ENCODE data around the gene LRRC49.
A peak's percentile ranks its signal among the peaks of the same experiment; 100 is the strongest.
"Not testable (repeated sequence)": the region's sequence is repeated elsewhere in the genome, so short reads cannot be mapped to it uniquely, and the experiment has no call there.

The LRRC49 gene

DNA sequence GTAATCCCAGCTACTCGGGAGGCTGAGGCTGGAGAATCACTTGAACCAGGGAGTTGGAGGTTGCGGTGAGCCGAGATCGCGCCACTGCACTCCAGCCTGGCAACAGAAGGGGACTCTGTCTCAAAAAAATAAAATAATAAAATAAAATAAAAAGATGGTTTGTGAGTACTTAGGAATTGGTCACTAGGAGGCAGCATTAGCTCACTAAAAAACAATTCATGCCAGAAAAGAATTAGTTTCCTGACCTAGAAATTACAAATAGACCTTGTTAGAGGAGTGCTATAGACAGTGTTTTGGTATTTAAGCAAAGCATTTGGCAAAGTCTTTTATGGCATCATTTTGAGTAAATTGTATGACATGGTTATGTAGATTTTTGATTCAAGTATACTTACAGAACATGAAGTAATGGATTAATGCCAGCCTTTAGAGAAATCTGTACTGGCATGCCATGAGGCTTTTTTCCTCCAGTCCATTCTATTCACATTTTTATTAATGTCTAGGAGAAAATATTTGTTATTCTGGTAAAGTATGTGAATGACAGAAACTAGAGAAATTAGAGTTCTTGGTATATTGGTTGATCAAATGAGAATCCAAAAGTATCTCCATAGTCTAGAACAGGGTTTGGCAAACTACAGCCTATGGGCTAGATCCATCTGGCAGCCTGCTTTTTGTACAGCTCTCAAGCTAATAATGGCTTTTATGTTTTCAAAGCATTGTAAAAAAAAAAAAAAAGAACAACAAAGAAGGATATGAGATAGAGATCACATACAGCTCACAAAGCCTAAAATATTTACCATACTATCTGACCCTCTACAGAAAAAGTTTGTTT lies 81.6 kb downstream of the LRRC49 start:
- DNase-seq (ENCODE audit: low spot score): peak; percentile 19

GRCh38 chr15:70976851-70977250 lies 84.2 kb downstream of the LRRC49 start:
- DNase-seq (ENCODE audit: low spot score): no peak

- no peak for DNase-seq (ENCODE audit: low spot score)
Observed at GRCh38 chr15:70995383-70995970, 102.9 kb downstream of the LRRC49 start.

- no peak for DNase-seq (ENCODE audit: low spot score)
Observed at GRCh38 chr15:70998319-70998718, 105.7 kb downstream of the LRRC49 start.

DNA sequence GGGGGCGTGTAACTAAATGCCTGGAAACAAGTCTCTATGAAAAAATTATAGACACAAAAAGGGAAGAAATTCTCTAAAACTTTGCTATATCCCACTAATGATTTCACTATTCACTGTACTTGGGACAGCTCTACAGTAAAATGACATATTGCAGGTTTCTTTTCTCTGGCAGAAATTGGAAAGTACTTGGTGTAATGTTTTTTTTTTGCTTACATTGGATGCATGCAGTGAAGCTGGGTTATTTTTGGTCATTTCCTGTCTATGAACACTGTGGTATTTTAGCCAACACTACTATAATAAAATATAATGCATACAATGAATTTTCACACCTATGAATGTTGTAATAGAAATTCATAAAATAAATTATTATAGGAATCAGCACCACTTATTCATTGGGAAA lies 109.7 kb downstream of the LRRC49 start:
- DNase-seq (ENCODE audit: low spot score): no peak

DNA sequence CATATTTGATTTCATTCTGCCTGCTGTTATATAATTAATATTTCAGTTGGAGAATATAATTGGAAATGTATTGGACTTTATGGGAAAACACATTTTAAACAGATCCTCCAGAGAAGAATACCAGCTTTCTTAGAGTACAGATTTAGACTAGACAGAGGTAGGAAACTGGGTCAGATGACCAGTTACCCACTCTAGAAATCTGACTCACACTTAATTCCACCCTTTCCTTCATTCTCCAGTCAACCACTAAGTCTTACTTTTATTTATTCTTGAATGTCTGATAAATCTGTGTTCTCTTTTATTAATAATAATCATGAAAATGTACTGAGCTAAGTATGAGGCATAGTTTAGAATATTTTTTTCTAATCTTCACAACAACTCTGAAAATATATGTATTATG lies 110.7 kb downstream of the LRRC49 start:
- DNase-seq (ENCODE audit: low spot score): peak; percentile 21

GRCh38 chr15:71004506-71004905 lies 111.9 kb downstream of the LRRC49 start:
- DNase-seq (ENCODE audit: low spot score): not testable (repeated sequence)

DNA sequence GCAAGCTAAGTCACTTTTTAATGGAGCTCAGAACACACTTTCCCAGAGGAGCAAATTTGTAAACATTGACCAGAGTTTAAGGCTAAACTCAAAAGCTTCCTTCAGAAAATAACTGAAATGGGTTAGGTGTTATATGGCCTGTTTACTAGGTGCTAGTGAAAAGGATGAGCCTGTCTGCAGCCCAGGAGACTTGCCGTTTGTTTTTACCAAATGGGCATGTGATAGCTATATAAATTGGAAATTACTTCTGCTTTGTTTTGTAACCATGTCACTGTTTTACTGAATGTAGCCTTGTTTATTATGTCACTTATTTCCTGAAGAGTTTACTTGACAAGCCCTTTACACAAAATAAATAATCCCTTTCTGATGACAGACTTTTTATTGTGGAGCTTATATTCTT lies 113.3 kb downstream of the LRRC49 start:
- DNase-seq (ENCODE audit: low spot score): no peak

- no peak for DNase-seq (ENCODE audit: low spot score)
Observed at GRCh38 chr15:71008250-71008870, 115.7 kb downstream of the LRRC49 start.

- DNase-seq (ENCODE audit: low spot score): no peak
Observed at GRCh38 chr15:71010472-71010871, 117.8 kb downstream of the LRRC49 start.

- DNase-seq (ENCODE audit: low spot score): no peak
Observed at GRCh38 chr15:71010997-71011396, 118.4 kb downstream of the LRRC49 start.

- peak; percentile 39 for DNase-seq (ENCODE audit: low spot score)
Observed at GRCh38 chr15:71011503-71012155, 119.0 kb downstream of the LRRC49 start.

GRCh38 chr15:71013446-71013845 lies 120.8 kb downstream of the LRRC49 start:
- no peak for DNase-seq (ENCODE audit: low spot score)

DNA sequence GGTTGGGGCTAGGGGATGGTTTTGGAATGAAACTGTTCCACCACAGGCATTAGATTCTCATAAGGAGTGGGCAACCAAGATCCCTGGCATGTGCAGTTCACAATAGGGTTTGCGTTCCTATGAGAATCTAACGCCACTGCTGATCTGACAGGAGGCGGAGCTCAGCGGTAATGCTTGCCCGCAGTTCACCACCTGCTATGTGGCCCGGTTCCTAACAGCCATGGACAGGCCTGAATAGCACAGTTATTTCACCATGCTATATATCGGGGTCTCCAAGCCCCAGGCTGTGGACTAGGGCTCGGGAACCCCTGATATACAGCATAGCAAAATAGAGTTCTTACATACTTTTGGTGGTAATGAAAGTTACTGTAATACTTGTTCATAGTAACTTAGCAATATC lies 122.7 kb downstream of the LRRC49 start:
- no peak for DNase-seq (ENCODE audit: low spot score)

GRCh38 chr15:71031232-71031631 lies 138.6 kb downstream of the LRRC49 start:
- not testable (repeated sequence) for DNase-seq (ENCODE audit: low spot score)

DNA sequence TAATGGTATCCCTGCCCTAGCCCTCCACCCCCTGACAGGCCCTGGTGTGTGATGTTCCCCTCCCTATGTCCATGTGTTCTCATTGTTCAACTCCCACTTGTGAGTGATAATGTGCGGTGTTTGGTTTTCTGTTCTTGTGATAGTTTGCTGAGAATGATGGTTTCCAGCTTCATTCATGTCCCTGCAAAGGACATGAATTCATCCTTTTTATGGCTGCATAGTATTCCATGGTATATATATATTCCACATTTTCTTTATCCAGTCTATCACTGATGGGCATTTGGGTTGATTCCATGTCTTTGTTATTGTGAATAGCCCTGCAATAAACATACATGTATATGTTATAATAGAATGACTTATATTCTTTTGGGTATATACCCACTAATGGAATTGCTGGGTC lies 142.9 kb downstream of the LRRC49 start:
- not testable (repeated sequence) for DNase-seq (ENCODE audit: low spot score)

GRCh38 chr15:71042356-71042922 lies 149.8 kb downstream of the LRRC49 start:
- DNase-seq (ENCODE audit: low spot score): no peak

DNA sequence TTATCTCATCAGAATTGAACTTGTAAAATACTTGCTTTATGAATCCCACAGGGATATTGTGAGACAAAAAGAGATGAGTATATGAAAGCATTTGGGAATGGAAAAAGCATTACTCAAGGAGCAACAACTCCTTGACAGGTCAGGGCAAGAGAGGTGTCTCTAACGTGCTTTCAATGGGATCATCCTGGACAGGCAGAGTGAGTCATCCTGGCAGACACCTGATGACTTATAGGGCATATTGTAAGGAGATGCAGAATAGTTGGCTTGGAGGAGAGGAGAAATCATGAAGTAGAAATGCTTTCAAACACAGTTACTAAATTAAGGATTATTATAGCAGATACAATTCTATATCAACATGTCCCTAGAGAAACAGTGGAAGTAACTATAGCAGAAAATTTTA lies 150.7 kb downstream of the LRRC49 start:
- no peak for DNase-seq (ENCODE audit: low spot score)

DNA sequence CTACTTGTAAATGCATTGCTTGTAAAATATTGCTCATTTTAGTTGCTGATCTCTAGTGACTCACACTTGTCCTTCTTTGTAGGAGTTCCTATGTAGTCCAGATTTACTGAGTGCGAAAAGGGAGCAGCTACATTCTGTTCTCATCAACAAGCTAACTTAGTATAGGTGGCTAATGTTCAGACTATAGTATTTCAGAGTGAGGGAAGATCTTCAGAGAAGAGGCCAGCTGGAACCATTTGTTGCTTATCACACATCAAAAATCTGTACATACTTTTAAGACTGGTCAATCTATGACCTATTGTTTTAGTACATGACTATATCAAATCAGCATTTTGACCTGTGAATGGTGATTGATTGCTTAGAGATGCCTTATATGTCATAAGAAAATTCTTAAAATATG lies 151.4 kb downstream of the LRRC49 start:
- no peak for DNase-seq (ENCODE audit: low spot score)

DNA sequence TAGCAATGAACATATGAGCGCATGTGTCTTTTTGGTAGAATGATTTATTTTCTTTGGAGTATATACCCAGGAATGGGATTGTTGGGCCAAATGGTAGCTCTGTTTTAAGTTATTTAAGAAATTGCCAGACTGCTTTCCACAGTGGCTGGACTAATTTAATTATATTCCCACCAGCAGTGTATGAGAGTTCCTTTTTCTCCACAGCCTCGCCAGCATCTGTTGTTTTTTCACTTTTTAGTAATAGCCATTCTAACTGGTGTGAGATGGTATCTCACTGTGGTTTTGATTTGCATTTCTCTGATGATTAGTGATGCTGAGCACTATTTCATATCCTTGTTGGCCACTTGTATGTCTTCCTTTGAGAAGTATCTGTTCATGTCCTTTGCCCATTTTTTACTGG lies 153.5 kb downstream of the LRRC49 start:
- not testable (repeated sequence) for DNase-seq (ENCODE audit: low spot score)

DNA sequence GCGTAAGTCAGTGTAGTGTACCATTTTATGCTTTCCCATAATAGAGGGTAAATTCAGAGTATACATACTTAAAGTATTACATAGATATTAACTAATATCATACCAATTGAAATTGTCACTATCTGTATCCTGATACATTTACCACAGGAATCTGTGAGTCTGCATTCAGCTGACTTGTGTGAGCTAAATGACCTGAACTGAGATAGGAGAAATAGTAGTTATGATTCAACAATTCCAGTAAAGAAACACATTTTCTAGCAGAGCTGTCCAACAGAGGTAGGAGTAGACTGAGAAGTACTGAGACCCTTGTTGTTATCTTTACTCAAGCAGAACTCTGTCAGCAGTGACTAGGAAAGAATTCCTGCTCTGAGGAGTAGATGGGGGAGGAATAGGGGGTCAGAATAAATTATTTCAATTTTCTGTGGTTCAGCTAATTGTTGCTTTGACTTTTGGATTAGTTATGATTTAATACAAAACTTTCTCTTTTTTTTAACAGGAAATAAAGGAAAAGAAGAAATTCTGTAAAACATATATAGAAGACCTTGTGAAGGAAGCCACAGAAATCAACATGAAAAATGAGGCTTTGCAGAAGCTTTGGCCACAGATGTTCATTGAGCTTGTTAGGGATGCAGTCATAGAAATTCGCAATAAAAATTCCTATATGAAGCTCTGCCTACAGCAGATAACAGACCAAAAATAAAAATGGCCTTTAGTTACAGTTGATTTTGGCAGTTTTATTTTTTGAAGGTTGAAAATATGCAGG lies 156.5 kb downstream of the LRRC49 start:
- DNase-seq (ENCODE audit: low spot score): peak; percentile 65
